WERI-Rb-1 (cell line): ENCODE data around the gene ZNF892.
"Not testable (repeated sequence)": the region's sequence is repeated elsewhere in the genome, so short reads cannot be mapped to it uniquely, and the experiment has no call there.

ENCODE experiments used
- DNase-seq: peaks from one replicate; pipeline ENCODE4 v3.0.0-alpha.2; 2020
- H3K27ac ChIP-seq: fragments of 250-450 bp; sonication (Bioruptor Pico); 2 replicates; pipeline ENCODE4 v1.5.1; 2020; ENCODE audit warnings: mild to moderate bottlenecking, moderate library complexity
- H3K27me3 ChIP-seq: fragments of 250-450 bp; sonication (Bioruptor Pico); 2 replicates; pipeline ENCODE4 v1.5.1; 2021; ENCODE audit warnings: mild to moderate bottlenecking, low read depth, moderate library complexity; ENCODE audit not compliant: insufficient read depth, severe bottlenecking
- H3K36me3 ChIP-seq: fragments of 250-450 bp; sonication (Bioruptor Pico); 2 replicates; pipeline ENCODE4 v1.5.1; 2020; ENCODE audit warnings: mild to moderate bottlenecking, moderate library complexity
- H3K4me3 ChIP-seq: 2 replicates; pipeline ENCODE4 v1.5.1; 2011; ENCODE audit warnings: low read depth, mild to moderate bottlenecking, control low read depth, low read length
- H3K9me3 ChIP-seq: fragments of 250-450 bp; sonication (Bioruptor Pico); 2 replicates; pipeline ENCODE4 v1.5.1; 2021; ENCODE audit warnings: mild to moderate bottlenecking, moderate library complexity; ENCODE audit not compliant: severe bottlenecking
- TF ChIP-seq, protein P1 (sequence below): IDR thresholded peaks from 2 replicates; pipeline ENCODE4 v1.5.1; 2011; ENCODE audit warnings: low read depth, mild to moderate bottlenecking, control low read depth, inconsistent platforms, low read length

Gene ZNF892

DNA sequence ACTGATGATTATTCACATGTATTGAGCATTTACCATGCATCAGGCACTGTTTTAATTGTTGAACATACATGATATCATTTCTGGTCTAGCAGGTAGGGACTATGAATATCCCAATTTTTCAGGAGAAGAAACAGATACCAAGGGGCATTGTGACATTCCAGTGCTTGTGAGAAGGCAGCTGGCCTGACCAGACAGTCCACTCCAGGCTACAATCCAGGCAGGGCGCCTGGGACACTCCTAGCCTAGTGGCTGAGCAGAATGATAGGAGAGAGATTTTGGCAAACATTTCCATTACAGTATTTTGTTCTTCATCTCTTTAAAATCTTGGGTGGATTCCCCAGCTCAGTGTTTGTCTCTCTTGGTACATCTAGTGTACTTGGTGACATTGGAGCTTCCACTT lies 24.9 kb downstream of the ZNF892 start:
- DNase-seq: no peak
- H3K9me3 ChIP-seq: no peaks in the 10 kb centered on the region
- H3K27me3 ChIP-seq: no peaks in the 10 kb centered on the region
- H3K36me3 ChIP-seq: no peaks in the 10 kb centered on the region
- H3K4me3 ChIP-seq: no peak overlapping the region
- H3K27ac ChIP-seq: no peak overlapping the region
- TF ChIP-seq, protein P1, sequence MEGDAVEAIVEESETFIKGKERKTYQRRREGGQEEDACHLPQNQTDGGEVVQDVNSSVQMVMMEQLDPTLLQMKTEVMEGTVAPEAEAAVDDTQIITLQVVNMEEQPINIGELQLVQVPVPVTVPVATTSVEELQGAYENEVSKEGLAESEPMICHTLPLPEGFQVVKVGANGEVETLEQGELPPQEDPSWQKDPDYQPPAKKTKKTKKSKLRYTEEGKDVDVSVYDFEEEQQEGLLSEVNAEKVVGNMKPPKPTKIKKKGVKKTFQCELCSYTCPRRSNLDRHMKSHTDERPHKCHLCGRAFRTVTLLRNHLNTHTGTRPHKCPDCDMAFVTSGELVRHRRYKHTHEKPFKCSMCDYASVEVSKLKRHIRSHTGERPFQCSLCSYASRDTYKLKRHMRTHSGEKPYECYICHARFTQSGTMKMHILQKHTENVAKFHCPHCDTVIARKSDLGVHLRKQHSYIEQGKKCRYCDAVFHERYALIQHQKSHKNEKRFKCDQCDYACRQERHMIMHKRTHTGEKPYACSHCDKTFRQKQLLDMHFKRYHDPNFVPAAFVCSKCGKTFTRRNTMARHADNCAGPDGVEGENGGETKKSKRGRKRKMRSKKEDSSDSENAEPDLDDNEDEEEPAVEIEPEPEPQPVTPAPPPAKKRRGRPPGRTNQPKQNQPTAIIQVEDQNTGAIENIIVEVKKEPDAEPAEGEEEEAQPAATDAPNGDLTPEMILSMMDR: no peak

DNA sequence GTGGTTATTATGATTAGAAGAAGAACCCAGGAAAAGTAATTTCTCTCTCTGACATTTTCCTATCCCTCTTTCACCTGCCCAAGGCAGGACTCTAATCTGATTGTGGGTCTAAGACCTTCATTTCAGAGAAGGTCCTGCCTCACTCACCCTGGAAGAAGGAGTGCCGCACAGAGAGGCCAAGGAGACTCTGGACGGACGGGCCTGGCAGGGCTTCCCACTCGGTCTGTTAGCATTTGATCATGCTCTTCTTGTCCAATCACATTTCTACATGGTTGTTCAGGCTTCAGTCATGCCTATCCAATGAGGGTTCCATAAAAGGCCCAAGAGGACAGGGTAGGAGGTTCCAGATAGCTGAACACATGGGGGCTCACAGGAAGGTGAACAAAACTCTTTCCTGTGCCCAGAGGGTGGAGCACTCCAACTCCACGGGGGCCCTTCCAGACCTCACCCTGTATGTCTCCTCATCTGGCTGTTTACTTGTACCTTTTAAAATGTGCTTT lies 27.0 kb downstream of the ZNF892 start:
- no peaks in the 10 kb centered on the region for H3K9me3 ChIP-seq
- H3K27ac ChIP-seq: no peak overlapping the region
- DNase-seq: no peak
- TF ChIP-seq, protein P1: no peak
- H3K36me3 ChIP-seq: no peaks in the 10 kb centered on the region
- no peaks in the 10 kb centered on the region for H3K27me3 ChIP-seq
- no peak overlapping the region for H3K4me3 ChIP-seq

DNA sequence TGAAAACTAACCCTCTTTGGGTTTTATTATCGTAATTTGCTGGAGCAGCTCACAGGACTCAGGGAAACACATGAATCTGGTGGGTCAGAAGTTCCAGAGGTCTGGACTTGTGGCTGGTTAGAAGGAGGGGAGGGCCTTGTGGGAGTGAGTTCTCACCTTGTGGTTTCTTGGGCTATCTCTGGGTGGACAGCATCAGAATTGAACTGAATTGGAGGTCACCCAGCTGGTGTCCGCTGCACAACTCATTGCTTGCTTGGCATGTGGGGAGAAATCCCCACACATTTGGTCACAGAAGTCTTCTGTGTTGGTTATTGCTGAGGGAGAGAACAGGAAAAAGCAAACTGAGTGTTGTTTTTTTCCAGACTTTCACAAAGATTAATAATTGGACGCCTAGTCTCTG lies 27.5 kb downstream of the ZNF892 start:
- Histone ChIP-seq H3K4me3 (no peak overlapping the region), H3K27me3 (no peaks in the 10 kb centered on the region), H3K36me3 (no peaks in the 10 kb centered on the region), H3K9me3 (no peaks in the 10 kb centered on the region), H3K27ac (no peak overlapping the region)
- no peak for DNase-seq
- TF ChIP-seq, protein P1: no peak

DNA sequence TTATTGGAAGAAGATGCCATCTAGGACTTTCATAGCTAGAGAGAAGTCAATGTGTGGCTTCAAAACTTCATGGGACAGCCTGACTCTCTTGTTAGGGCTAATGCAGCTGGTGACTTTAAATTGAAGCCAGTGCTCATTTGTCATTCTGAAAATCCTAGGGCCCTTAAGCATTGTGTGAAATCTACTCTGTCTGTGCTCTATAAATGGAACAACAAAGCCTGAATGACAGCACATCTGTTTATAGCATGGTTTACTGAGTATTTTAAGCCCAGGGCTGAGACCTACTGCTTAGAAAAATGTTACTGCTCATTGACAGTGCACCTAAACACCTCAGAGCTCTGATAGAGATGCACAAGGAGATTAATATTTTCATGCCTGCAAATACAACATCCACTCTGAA lies 30.8 kb downstream of the ZNF892 start:
- Histone ChIP-seq H3K4me3 (no peak overlapping the region), H3K27ac (no peak overlapping the region), H3K9me3 (peaks cover 9% of the 10 kb centered on the region), H3K27me3 (no peaks in the 10 kb centered on the region), H3K36me3 (no peaks in the 10 kb centered on the region)
- TF ChIP-seq, protein P1: no peak
- DNase-seq: no peak

DNA sequence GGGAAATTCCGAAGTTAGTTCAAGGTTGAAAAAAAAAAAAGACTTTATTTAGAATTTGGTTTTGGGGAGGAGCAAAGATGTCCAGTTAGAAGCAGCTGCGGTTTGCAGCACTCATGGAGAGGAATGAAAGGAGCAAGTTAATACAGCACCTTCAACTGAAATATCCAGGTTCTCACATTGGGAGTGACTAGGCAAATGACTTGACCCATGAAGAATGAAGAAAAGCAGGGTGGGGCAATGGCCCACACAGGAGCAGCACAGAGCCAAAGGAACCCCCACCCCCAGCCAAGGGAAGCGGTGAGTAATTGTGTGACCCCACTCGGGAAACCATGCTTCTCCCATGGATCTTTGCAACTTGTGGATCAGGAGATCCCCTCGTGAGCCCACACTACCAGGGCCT lies 32.8 kb downstream of the ZNF892 start:
- TF ChIP-seq, protein P1: no peak
- Histone ChIP-seq H3K36me3 (no peaks in the 10 kb centered on the region), H3K4me3 (no peak overlapping the region), H3K27me3 (no peaks in the 10 kb centered on the region), H3K9me3 (peaks cover 9% of the 10 kb centered on the region), H3K27ac (no peak overlapping the region)
- no peak for DNase-seq

DNA sequence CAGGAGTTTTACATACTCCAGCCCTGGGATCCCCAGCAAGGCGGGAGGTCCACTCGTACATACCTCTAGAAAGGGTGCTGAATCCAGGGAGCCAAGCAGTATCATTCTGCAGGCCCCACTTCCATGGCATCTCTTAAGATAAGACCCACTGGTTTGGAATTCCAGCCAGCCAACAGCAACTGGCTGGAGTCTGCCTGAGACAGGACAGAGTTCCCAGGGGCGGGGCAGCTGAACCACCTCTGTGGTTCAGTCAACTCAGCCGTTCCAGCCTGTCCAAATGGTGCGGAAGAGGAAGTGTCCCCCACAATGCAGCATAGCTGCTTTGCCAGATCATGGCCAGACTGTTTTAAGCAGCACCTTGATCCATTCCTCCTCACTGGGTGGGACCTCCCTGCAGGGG lies 33.2 kb downstream of the ZNF892 start:
- Histone ChIP-seq H3K27me3 (no peaks in the 10 kb centered on the region), H3K36me3 (no peaks in the 10 kb centered on the region), H3K27ac (no peak overlapping the region), H3K9me3 (peaks cover 9% of the 10 kb centered on the region), H3K4me3 (no peak overlapping the region)
- DNase-seq: no peak
- TF ChIP-seq, protein P1: no peak

DNA sequence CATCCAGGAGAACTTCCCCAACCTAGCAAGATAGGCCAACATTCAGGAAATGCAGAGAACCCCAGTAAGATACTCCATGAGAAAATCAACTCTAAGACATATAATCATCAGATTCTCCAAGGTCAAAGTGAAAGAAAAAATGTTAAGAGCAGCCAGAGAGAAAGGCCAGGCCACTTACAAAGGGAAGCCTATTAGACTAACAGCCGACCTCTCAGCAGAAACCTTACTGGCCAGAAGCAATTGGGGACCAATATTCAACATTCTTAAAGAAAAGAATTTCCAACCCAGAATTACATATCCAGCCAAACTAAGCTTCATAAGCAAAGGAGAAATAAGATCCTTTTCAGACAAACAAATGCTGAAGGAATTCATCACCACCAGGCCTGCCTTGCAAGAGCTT lies 34.8 kb downstream of the ZNF892 start:
- DNase-seq, H3K4me3 ChIP-seq, H3K27ac ChIP-seq, H3K27me3 ChIP-seq, H3K36me3 ChIP-seq: not testable (repeated sequence)
- peaks cover 12% of the 10 kb centered on the region for H3K9me3 ChIP-seq
